HL-60 (cell line): Measurements from ENCODE around the gene EMID1.

Experiments used
- POLR2AphosphoS5 ChIP-seq: IDR thresholded peaks from 2 replicates; pipeline ENCODE4 v1.6.1; 2012; ENCODE audit warnings: low read depth
- TF ChIP-seq, protein P1 (sequence below): IDR thresholded peaks from one replicate; pipeline ENCODE4 v1.5.1; 2011; ENCODE audit warnings: low read length, control low read depth, inconsistent platforms; ENCODE audit not compliant: insufficient read depth

DNA sequence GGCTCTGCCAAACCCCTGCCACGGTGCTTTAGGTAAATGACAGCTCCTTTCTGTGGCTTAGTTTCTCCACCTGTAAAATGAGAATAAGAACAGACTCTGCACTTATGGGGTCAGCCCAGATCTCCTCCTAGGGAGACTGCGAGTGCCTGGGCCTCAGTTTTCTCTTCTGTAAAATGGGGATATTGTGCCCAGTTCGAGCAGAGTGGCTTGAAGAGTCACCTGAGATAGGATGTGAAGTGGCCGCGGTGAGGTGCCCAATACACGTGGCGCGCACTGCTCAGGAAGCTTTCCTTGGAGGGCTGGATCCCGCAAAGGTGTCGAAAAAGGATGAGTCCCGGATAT is 473 bp upstream of the EMID1 start:
- TF ChIP-seq, protein P1, sequence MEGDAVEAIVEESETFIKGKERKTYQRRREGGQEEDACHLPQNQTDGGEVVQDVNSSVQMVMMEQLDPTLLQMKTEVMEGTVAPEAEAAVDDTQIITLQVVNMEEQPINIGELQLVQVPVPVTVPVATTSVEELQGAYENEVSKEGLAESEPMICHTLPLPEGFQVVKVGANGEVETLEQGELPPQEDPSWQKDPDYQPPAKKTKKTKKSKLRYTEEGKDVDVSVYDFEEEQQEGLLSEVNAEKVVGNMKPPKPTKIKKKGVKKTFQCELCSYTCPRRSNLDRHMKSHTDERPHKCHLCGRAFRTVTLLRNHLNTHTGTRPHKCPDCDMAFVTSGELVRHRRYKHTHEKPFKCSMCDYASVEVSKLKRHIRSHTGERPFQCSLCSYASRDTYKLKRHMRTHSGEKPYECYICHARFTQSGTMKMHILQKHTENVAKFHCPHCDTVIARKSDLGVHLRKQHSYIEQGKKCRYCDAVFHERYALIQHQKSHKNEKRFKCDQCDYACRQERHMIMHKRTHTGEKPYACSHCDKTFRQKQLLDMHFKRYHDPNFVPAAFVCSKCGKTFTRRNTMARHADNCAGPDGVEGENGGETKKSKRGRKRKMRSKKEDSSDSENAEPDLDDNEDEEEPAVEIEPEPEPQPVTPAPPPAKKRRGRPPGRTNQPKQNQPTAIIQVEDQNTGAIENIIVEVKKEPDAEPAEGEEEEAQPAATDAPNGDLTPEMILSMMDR, result no peak
- no peak for TF ChIP-seq POLR2AphosphoS5
